ENCODE measurements around the gene DDX28.
"Not testable (repeated sequence)": the region's sequence is repeated elsewhere in the genome, so short reads cannot be mapped to it uniquely, and the experiment has no call there.

DDX28 gene

GRCh38 chr16:68040506-68041288 lies 17.7 kb upstream of the DDX28 start:
- peak; percentile 66 for DNase-seq (ENCODE audit: low spot score)

GRCh38 chr16:68037841-68038597 lies 15.0 kb upstream of the DDX28 start:
- no peak for DNase-seq (ENCODE audit: low spot score)

GRCh38 chr16:68035227-68035626 lies 12.2 kb upstream of the DDX28 start:
- DNase-seq (ENCODE audit: low spot score) = peak; percentile 59

GRCh38 chr16:68033101-68033500 lies 10.1 kb upstream of the DDX28 start:
- no peak for DNase-seq (ENCODE audit: low spot score)

- no peak for DNase-seq (ENCODE audit: low spot score)
Observed at GRCh38 chr16:68031951-68032350, 8.9 kb upstream of the DDX28 start.

- not testable (repeated sequence) for DNase-seq (ENCODE audit: low spot score)
Observed at GRCh38 chr16:68030108-68030507, 7.1 kb upstream of the DDX28 start.

- DNase-seq (ENCODE audit: low spot score) = no peak
Observed at GRCh38 chr16:68028996-68029395, 6.0 kb upstream of the DDX28 start.

GRCh38 chr16:68022278-68022727 lies 729 bp downstream of the DDX28 start:
- no peak for DNase-seq (ENCODE audit: low spot score)

GRCh38 chr16:68021490-68021889 lies 1.5 kb downstream of the DDX28 start:
- DNase-seq (ENCODE audit: low spot score) = no peak

GRCh38 chr16:68019167-68019680 lies 3.8 kb downstream of the DDX28 start:
- DNase-seq (ENCODE audit: low spot score) = no peak

GRCh38 chr16:68015681-68016080 lies 7.4 kb downstream of the DDX28 start, which contains the start of gene DPEP2NB:
DPEP2NB (minus strand) TSS chr16:68015911; CDS start chr16:68015770, 141 bp downstream.
- no peak for DNase-seq (ENCODE audit: low spot score)

GRCh38 chr16:68013440-68013839 lies 9.6 kb downstream of the DDX28 start:
- DNase-seq (ENCODE audit: low spot score) = no peak

- not testable (repeated sequence) for DNase-seq (ENCODE audit: low spot score)
Observed at GRCh38 chr16:68009872-68010271, 13.2 kb downstream of the DDX28 start.

- DNase-seq (ENCODE audit: low spot score) = no peak
Observed at GRCh38 chr16:68009157-68009735, 13.8 kb downstream of the DDX28 start.

GRCh38 chr16:68005786-68006286 lies 17.2 kb downstream of the DDX28 start:
- no peak for DNase-seq (ENCODE audit: low spot score)

GRCh38 chr16:68005211-68005610 lies 17.8 kb downstream of the DDX28 start:
- no peak for DNase-seq (ENCODE audit: low spot score)

GRCh38 chr16:68003031-68003430 lies 20.0 kb downstream of the DDX28 start:
- DNase-seq (ENCODE audit: low spot score) = no peak

GRCh38 chr16:68000450-68000849 lies 22.6 kb downstream of the DDX28 start:
- no peak for DNase-seq (ENCODE audit: low spot score)

- no peak for DNase-seq (ENCODE audit: low spot score)
Observed at GRCh38 chr16:67999985-68000384, 23.0 kb downstream of the DDX28 start.

GRCh38 chr16:67998779-67999688 lies 24.0 kb downstream of the DDX28 start, which contains the start of gene DPEP2:
DPEP2 (minus strand) TSS chr16:67999484; CDS start chr16:67993212, 6,272 bp downstream.
- DNase-seq (ENCODE audit: low spot score) = not testable (repeated sequence)

Measured in SK-N-DZ (cell line).